ENCODE results near the gene DRICH1. TPM values are rescaled to one million over a fixed set of nuclear protein-coding genes. Genes with fewer than 3 reads are reported as not detected.
"Not testable (repeated sequence)": the region's sequence is repeated elsewhere in the genome, so short reads cannot be mapped to it uniquely, and the experiment has no call there.

The DRICH1 gene
- total RNA-seq, 1 experiment from 2014 or later = not detected

DNA sequence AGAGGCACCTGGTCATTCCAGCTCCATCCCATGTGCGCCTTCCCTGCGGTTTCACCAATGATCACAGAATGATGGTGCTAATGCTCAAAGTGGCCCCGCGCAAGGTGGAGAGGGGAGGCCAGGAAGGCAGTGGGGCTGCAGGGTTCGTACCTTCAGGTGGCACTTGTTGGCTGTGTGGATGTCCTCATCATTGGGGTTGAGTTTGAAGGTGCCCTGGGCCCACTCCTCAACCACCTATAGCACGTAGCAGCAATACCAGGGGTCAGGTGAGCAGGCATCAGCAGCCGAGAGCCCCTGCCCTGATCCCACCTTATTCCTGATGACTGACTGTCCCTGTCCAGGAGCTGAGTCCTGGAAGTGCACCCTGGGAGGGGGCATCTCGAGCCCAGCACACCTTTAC lies 20.6 kb upstream of the DRICH1 start:
- DNase-seq (ENCODE audit: low spot score) = no peak
- in situ Hi-C loops (cut with HindIII; ENCODE audit: low sequenced_read_pairs) = no loop called here

DNA sequence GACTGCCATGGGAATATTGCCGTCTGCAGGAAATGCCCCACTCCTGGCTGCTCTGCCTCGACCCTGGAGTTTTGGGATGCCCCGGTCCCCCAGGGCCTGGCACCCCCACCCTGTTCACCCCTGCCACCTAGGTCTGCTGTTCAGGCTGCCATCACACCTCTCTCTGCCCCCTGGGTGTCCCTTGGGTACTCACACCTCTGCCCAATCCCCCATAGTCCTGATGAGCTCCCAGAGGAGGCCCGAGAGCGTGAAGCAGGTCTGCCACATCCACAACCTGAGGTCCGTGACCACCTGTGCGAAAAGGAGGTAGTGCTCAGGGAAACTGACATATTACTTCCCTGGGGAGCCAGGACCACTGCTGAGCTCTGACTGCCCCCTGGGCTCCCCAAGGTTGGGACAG lies 20.2 kb upstream of the DRICH1 start:
- in situ Hi-C loops (cut with HindIII; ENCODE audit: low sequenced_read_pairs) = no loop called here

DNA sequence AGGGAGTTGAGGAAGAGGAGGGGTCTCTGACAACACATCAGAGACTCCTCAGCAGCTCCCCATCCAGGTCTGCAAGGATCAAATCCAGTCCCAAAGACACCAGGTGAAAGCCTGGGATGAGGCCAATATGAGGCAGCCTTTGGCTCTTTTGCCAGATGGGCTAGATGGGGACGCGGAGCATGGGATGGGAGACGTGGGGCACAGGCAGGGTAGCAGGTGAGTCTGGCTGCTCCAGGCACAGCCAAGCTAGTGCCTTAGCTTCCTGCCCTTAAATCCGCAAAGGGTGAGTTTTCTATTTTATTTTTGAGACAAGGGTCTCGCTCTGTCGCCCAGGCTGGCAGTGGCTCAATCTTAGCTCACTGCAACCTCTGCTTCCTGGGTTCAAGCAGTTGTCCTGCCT lies 19.6 kb upstream of the DRICH1 start:
- peak; percentile 6 for DNase-seq (ENCODE audit: low spot score)

More for the DNA sequence above, 20.2 kb upstream of the DRICH1 start:
- no peak for DNase-seq (ENCODE audit: low spot score)

DNA sequence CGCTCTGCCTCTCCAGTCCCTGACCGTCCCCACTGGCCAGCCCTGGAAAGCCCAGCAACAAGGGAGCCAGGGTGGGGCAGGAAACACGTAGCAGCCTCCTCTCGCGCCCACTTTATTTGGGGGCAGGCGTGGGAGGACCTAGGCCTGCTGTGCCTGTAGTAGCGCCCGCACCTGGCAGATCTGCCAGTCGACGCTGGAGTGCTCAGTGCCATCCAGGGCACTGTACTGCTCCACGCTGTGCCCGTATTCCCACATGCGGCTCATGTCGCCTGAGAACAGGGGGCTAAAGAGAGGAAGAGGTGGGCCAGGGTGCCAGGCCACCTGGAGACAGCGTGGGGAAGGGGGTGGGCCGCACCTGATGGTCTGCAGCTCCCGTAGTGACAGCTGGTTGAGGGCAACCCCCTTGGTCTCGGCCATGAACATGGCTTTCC lies 17.0 kb upstream of the DRICH1 start:
- in situ Hi-C loops (cut with HindIII; ENCODE audit: low sequenced_read_pairs) = no loop called here
- no peak for DNase-seq (ENCODE audit: low spot score)

More for the DNA sequence above, 19.6 kb upstream of the DRICH1 start:
- in situ Hi-C loops (cut with HindIII; ENCODE audit: low sequenced_read_pairs) = no loop called here

DNA sequence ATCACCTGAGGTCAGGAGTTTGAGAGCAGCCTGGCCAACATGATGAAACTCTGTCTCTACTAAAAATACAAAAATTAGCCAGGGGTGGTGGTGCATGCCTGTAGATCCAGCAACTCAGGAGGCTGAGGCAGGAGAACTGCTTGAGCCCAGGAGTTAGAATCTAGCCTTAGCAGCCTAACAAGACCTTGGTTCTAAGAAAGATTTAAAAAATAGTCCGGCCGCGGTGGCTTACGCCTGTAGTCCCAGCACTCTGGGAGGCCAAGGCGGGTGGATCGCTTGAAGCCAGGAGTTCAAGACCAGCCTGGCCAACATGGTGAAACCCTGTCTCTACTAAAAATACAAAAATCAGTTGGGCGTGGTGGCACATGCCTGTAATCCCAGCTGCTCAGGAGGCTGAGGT lies 14.4 kb upstream of the DRICH1 start:
- DNase-seq (ENCODE audit: low spot score); in situ Hi-C loops (cut with HindIII; ENCODE audit: low sequenced_read_pairs): not testable (repeated sequence)

DNA sequence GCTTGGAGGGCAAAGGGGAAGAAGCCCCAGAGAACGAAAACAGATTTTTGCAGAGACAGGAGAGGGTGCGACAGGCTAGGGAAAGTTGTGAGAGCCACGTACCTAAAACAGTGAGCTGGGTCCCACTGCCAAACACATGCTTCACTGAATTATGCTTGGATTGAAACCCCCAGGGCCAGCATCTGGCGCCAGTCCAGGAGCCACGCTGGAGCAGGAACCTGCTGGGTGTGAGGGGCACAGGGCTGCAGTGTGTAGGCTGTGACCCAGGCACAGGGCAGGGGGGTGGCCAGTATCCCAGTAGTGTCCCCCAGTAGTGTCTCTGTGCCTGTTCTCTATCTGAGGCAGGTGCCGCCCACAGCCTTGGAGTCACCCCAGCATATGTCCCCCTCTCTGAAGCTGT lies 8.1 kb upstream of the DRICH1 start:
- DNase-seq (ENCODE audit: low spot score); in situ Hi-C loops (cut with HindIII; ENCODE audit: low sequenced_read_pairs): not testable (repeated sequence)

DNA sequence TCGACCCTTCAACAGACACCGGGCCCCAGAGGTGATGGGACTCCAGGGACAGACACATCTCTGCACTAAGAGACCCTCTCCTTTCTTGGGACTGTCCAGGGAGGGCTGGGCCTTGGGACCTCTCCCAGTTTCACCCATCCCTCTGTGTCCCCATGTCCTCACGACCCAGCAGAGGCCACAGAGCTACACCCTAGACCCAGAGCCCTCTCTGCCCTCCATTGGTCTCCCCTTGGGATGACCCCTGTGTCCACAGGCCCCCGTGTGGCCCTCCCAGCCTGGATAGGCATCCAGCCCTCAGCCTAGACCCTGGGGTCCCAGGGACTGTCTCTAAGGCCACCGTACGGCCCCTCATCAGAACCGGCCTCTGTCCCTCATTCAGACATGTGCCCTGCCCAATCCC lies 7.5 kb upstream of the DRICH1 start:
- in situ Hi-C loops (cut with HindIII; ENCODE audit: low sequenced_read_pairs) = no loop called here
- no peak for DNase-seq (ENCODE audit: low spot score)

DNA sequence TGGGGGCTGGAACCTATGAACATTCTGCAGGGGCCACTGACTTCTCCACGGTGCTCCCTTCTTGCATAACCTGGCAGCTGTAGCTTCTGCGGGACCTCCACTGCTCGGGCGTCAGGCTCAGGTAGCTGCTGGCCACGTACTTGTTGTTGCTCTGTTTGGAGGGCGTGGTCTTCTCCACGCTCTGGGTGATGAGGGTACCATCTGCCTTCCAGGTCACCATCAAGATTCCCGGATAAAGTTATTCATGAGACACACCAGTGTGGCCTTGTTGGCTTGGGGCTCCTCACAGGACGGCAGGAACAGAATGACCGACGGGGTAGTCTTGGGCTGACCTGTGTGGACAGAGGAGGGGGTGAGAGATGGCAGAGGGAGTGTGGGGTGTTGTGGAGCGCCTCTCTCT lies 6.5 kb upstream of the DRICH1 start:
- in situ Hi-C loops (cut with HindIII; ENCODE audit: low sequenced_read_pairs) = no loop called here
- no peak for DNase-seq (ENCODE audit: low spot score)

DNA sequence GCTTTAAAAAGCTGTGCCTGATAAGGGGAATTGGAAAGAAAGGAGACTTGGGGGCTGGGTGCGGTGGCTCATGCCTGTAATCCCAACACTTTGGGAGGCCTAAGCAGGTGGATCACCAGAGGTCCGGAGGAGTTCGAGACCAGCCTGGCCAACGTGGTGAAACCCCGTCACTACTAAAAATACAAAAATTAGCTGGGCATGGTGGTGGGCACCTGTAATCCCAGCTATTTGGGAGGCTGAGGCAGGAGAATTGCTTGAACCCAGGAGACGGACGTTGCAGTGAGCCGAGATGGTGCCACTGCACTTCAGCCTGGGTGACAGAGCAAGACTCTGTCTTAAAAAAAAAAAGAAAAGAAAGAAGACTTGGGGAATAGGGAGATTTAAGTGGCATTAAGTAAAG lies 3.2 kb upstream of the DRICH1 start:
- in situ Hi-C loops (cut with HindIII; ENCODE audit: low sequenced_read_pairs); DNase-seq (ENCODE audit: low spot score): not testable (repeated sequence)

DNA sequence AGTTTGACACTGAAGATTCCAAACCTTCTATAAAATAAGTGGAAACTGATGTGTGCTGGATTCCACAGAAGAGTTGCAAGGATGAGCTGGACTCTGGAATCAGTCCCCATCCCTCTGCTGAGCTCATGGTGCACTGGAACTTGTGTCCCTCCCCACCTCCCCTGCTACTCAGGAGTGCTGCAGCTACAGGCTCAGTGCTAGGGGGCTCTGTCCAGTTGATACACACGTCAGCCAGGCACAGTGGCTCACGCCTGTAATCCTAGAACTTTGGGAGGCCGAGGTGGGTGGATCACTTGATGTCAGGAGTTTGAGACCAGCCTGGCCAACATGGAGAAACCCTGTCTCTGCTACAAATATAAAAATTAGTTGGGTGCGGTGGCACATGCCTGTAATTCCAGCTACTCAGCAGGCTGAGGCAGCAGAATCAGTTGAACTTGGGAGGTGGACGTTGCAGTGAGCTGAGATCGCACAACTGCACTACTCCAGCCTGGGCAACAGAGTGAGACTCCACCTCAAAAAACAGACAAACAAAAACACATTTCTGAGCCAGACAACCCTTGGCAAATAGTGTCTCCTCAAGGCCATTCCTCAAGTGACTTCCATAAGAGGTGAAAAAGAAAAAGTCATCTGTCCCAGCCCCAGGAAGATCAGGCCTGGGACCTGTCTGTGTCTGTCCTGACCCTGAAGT lies 3.9 kb downstream of the DRICH1 start:
- in situ Hi-C loops (cut with HindIII; ENCODE audit: low sequenced_read_pairs); DNase-seq (ENCODE audit: low spot score): not testable (repeated sequence)

DNA sequence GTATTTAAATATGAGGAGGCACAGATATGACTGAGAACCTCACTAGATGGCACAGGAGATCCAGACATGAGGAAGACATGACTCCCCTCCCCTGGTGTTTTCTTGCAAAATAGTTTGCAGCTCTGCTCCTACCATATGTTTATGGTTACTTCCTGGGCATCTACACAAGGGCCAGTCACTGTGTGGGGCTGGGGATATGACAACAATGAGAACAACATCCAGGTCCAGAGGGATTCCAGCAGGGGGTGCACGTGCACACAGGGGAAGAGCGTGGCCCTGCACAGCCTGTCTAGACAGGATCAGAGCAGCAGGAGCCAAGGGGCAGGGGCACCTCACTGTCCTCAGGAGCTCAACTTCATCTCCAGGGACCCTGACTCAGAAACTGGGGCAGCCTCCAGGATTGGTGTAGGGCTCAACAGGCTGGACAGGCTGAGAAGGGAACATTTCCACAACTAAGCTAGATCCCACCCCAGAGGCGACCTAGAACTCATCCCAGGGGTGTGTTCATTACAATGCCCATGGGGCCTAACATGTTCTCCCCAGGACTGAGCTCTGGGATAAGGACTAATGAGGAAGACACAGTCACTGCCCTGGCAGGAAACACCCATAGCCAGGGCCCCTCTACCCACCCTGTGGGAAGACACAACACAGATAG lies 4.6 kb downstream of the DRICH1 start:
- in situ Hi-C loops (cut with HindIII; ENCODE audit: low sequenced_read_pairs) = not testable (repeated sequence)
- peak; percentile 44 for DNase-seq (ENCODE audit: low spot score)

DNA sequence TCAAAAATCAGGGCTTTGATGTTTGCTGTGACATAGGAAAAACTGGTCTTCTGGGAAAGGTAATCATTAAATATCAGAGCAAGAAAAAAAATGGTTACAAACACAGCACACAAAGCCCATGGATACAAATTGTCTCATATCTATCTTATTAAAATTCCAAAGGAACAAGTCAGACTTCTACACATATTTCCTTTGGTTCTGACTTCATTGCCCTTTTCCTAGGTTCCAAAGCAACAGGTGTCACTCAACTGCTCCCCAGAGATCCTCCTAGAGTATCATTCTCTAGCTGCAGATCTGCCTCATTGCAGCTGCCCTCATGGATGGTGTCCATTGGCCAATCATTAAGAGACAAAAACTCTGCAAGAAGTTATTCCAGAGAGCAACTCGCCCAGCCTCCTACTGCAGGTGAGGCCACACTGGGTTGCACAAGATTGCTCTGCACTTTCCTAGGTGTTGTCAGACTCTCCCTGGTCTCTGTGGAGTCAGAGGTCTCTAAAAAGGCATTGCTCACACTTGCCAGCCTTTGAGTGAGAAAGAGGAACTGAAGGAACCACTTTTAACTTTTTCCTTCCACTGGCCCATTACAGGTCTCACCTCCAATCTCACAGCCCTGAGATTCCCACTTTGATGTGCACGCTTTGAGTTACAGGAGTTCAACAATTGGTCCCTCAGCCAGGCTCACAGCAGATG lies 5.7 kb downstream of the DRICH1 start:
- DNase-seq (ENCODE audit: low spot score) = no peak
- in situ Hi-C loops (cut with HindIII; ENCODE audit: low sequenced_read_pairs) = no loop called here

DNA sequence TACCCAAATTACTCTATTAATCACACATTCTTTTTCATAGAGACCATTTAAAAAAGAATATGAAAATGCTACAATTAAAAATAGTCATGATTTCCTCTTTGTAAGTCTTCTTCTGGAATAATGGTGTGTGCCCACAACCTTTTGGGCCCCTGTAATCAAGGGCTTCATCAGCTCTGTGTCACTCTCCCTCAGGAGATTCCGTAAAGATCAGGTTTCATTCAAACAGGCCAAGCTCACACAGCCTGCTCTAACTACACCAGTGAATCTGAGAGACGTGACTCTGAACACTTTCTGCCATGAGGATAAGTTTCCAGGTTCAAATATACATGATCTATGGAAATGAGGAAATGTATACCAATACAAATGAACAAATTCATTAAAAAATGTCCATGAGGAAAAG lies 9.5 kb downstream of the DRICH1 start:
- no peak for DNase-seq (ENCODE audit: low spot score)
- in situ Hi-C loops (cut with HindIII; ENCODE audit: low sequenced_read_pairs) = no loop called here

DNA sequence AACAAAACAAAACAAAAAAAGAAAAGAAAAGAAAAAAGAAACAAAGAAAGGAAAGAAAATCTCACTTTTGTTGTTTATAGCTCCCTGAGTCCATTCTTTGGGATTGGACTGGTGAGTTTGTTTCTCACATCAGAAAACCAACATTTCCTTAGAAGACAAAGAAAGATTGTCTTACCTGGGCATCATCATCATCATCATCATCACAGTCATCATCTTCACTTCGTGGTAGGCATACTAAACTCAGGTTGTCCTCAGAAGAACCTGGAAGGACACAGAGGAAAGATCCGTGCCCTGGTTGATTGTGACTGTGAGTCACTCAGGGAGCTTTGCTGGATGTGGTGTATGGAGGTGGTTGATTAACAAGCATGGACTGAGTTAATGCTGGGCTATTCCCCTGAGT lies 10.2 kb downstream of the DRICH1 start:
- in situ Hi-C loops (cut with HindIII; ENCODE audit: low sequenced_read_pairs) = not testable (repeated sequence)

DNA sequence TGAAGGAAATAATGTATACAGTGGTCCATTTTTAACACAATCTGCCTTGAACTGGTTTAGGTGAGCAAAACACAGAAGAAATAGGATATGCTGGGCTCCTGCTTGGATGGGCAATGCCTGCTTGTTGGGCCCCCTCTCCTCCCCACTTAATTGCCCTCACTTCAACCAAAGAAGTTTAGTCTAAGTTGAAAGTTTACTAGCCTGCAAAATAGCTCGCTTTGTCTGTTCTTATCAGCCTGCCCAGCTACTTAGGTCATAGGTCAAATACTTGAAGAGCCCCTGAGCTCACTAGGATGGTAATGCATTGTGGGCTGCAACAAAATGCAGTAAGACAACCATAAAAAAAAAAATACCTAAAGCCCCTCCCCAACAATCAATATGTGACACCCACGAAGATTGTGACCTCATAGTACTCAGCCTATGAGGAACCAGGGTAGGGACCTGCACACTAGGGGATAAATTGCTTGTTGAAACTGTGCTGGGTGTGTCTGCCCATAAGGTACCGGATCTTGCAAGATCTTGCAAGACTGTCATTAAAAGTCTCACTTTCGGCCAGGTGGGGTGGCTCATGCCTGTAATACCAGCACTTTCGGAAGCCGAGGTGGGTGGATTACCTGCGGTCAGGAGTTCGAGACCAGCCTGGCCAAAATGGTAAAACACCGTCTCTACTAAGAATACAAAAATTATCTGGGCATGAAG lies 10.9 kb downstream of the DRICH1 start:
- in situ Hi-C loops (cut with HindIII; ENCODE audit: low sequenced_read_pairs) = no loop called here
- no peak for DNase-seq (ENCODE audit: low spot score)

More for the DNA sequence above, 10.2 kb downstream of the DRICH1 start:
- DNase-seq (ENCODE audit: low spot score) = not testable (repeated sequence)

DNA sequence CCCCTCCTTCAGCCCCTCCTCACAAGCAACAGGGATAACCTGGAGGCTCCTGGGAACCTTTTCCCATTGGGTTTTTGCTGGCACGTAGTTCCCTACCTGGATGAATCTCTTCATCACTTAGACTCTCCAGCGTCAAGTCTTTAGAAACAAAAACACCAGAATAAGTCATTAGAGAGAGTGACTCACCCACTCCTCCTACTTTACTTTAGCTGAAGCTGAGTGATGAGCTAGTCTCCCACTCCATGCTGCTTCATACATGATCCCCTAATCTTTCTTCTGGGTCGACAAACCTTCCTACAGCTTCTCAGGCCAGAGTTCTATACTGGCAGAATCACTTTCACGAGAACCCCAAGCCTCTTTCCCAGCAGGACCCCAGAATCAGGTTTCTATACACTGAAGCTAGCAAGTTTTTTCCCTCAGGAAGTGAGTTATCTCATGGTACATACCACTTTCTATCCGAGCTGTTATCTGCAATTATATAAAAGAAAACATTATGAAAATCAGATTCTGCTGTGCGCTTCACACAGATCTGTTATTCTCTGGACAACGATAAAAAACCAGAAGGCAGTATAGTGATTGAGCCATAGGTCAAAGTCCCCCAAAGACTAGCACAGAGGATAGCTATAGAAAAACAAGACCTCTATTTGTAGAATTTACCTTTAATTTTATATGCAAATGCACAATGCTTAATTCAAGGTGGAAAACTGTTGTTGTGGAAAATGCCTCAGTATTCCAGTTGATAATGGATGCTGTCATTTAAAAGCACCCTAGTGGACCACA lies 18.7 kb downstream of the DRICH1 start:
- DNase-seq (ENCODE audit: low spot score) = no peak
- in situ Hi-C loops (cut with HindIII; ENCODE audit: low sequenced_read_pairs) = no loop called here

DNA sequence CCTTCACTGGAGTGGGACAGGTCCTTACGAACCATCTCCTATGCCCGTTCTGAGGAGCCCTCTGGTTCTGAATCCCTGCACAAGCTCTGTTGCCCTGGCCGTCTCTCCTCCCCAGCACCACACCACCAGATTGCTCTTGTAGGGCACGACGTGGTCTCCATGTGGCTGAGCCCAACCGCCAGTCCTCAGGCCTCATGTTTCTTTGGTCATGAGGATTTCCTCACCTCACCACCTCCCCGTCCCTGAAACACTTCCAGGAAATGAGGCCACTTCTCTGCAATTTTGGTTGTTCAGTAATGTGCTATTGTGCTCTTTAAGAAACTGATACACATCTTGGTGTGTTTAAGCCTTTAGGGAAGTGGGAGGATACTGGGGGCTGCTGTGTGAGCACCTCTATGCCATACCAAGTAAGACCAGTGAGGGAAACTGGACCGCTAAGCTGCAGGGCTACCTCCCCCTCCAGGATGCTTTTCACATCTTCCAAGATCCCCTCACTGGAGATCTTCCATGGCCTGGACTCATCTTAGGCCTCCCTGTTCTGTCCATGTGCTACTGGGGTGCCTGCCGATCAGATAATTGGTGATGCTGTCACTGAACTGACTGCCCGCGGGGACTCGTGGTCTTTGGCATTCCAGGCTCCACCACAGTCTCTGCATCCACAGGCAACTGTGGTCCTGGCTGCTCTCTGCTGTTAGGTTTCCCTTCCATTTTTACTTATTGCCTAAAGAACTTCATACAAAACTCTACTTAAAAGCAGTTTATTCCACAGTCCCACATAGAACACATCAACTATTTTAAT lies 21.9 kb downstream of the DRICH1 start:
- no peak for DNase-seq (ENCODE audit: low spot score)
- in situ Hi-C loops (cut with HindIII; ENCODE audit: low sequenced_read_pairs) = no loop called here

DNA sequence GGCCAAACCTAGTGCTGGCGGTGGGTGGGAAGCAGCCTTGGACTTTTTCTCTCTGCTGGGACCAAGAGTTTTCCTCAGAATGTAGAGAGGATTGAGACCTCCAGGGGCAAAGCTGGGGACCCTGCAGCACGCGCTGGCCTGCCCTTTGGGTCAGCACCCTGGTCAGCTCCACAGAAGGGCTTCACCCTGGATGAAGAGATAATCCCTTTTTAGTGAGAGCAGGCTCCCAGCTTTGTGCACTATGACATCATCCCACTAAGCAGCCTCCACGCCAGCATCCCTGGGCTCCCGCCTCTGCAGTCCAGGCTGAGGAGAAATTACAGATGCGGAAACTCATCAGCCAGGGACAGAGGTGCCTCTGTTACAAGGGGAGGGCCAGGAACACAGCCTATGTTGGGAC lies 23.5 kb downstream of the DRICH1 start:
- in situ Hi-C loops (cut with HindIII; ENCODE audit: low sequenced_read_pairs) = no loop called here
- no peak for DNase-seq (ENCODE audit: low spot score)

Data from G401 (cell line).